Gastroesophageal sphincter (tissue), 3 donors: ENCODE measurements around the gene MKNK2.

Experiments
- EP300 ChIP-seq: sonication (generic); formaldehyde crosslinking; IDR thresholded peaks from one replicate; pipeline ENCODE4 v1.6.1; 2017; ENCODE audit warnings: antibody characterized with exemption, mild to moderate bottlenecking
- POLR2A ChIP-seq, 2 donors: fragments of 450-650 bp; IDR thresholded peaks; one replicate each; pipeline ENCODE4 v1.6.1; 2017; ENCODE audit warnings: antibody characterized with exemption in 2 of 2, mild to moderate bottlenecking in 2 of 2, moderate library complexity in 1 of 2
- POLR2AphosphoS5 ChIP-seq: sonication (generic); formaldehyde crosslinking; IDR thresholded peaks from one replicate; pipeline ENCODE4 v1.6.1; 2017; ENCODE audit warnings: antibody characterized with exemption
- TF ChIP-seq, protein P1 (sequence below), 4 experiments: fragments of 200-600 bp in 2 of 4; fragments of 450-650 bp in 2 of 4; sonication (generic) in 1 of 4; IDR thresholded peaks; one replicate each; pipeline ENCODE4 v1.5.1; 2017 to 2019; ENCODE audit warnings: antibody characterized with exemption in 4 of 4, mild to moderate bottlenecking in 2 of 4, moderate library complexity in 2 of 4

DNA sequence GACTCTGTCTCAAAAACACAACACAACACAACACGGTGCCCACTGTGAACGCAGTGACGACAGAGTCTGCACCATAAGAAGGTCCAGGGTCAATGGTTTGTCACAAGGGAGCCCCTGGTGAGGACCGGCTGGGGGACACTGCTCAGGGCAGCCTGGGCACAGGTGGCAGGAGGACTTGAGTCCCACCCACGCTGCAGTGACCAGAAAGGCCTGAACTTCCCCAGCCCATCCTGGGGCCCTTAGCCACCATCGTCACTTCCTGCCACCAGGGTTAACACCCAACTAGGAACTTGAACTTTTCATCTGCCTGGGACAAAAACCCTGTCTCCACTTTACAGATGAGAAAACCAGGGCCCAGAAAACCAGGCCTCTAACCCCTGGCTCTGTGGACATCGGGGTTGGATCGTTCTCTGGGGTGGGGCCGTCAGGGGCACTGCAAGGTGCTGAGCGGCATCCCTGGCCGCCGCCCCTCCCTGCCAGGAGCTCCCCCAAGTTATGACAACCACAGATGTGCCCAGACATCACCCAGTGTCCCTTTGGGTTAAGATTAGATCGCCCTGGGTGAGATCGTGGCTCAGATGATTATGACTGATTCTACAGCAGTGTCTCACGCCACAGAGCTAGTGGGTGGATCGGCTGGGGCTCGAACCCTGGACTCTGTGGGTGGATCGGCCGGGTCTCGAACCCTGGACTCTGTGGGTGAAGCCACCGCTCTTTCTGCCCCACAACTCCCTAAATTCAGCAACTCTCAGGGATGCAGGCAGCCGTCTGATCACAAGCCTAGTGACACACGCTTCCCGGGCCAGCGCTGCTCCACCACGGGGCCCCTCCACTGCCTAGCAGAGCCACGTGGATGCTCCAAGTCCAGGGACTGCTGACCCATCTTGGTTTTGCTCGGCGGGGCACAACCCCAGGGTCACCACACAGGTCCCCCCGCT, 31.1 kb upstream of the MKNK2 start:
- TF ChIP-seq, protein P1, sequence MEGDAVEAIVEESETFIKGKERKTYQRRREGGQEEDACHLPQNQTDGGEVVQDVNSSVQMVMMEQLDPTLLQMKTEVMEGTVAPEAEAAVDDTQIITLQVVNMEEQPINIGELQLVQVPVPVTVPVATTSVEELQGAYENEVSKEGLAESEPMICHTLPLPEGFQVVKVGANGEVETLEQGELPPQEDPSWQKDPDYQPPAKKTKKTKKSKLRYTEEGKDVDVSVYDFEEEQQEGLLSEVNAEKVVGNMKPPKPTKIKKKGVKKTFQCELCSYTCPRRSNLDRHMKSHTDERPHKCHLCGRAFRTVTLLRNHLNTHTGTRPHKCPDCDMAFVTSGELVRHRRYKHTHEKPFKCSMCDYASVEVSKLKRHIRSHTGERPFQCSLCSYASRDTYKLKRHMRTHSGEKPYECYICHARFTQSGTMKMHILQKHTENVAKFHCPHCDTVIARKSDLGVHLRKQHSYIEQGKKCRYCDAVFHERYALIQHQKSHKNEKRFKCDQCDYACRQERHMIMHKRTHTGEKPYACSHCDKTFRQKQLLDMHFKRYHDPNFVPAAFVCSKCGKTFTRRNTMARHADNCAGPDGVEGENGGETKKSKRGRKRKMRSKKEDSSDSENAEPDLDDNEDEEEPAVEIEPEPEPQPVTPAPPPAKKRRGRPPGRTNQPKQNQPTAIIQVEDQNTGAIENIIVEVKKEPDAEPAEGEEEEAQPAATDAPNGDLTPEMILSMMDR (IDR thresholded peaks at IDR 0.05) = no peak
- no peak for TF ChIP-seq POLR2A (IDR thresholded peaks at IDR 0.05)
- no peak for TF ChIP-seq POLR2AphosphoS5
- TF ChIP-seq EP300 = no peak
